H1 (cell line): ENCODE results near the gene RBM25. TPM values are rescaled to one million over a fixed set of nuclear protein-coding genes. Genes with fewer than 3 reads are reported as not detected.

Source experiments
- CTCF ChIA-PET: fragments of 300-600 bp; sonication (Branson Sonifier 250); formaldehyde crosslinking; loops from one replicate; lab custom pipeline; 2021; ENCODE audit not compliant: partially characterized antibody; lab: Charles Lee
- POLR2A ChIA-PET: fragments of 300-600 bp; sonication (Branson Sonifier 250); formaldehyde crosslinking; loops from one replicate; lab custom pipeline; 2021; ENCODE audit warnings: inconsistent platforms; ENCODE audit not compliant: partially characterized antibody; lab: Charles Lee
- DNase-seq, 2 experiments: peaks; one replicate each; pipeline versions ENCODE4 v3.0.0 to v3.0.0-alpha.2; 2010 to 2022; ENCODE audit warnings: low spot score in 2 of 2, low read depth in 1 of 2, mixed read lengths in 1 of 2
- FAIRE-seq: peaks from 2 replicates; lab custom pipeline; 2011; peaks lifted over from hg19 to GRCh38; lab: Jason Lieb, UNC
- H2AFZ ChIP-seq: 2 replicates; pipeline ENCODE4 v1.8.1; 2012; ENCODE audit warnings: low read length, inconsistent platforms
- H2AK5ac ChIP-seq: 2 replicates; pipeline ENCODE4 v1.6.1; 2013; ENCODE audit warnings: low read depth, low read length
- H2BK120ac ChIP-seq: replicated peaks from 2 replicates; pipeline ENCODE3; 2013; ENCODE audit warnings: low read depth, low read length, inconsistent platforms
- H2BK12ac ChIP-seq: 2 replicates; pipeline ENCODE4 v1.6.1; 2013; ENCODE audit warnings: low read depth, low read length
- H2BK15ac ChIP-seq: 2 replicates; pipeline ENCODE4 v1.6.1; 2013; ENCODE audit warnings: low read length
- H2BK20ac ChIP-seq: 2 replicates; pipeline ENCODE4 v1.6.1; 2013; ENCODE audit warnings: low read length
- H2BK5ac ChIP-seq: 2 replicates; pipeline ENCODE4 v1.6.1; 2013; ENCODE audit warnings: low read depth, low read length
- H3K14ac ChIP-seq: 2 replicates; pipeline ENCODE4 v1.6.1; 2013; ENCODE audit warnings: inconsistent platforms; ENCODE audit not compliant: insufficient read length
- H3K18ac ChIP-seq: 2 replicates; pipeline ENCODE4 v1.6.1; 2013; ENCODE audit warnings: low read length; ENCODE audit errors: extremely low read depth
- H3K23ac ChIP-seq: 2 replicates; pipeline ENCODE4 v1.6.1; 2013; ENCODE audit warnings: inconsistent platforms; ENCODE audit not compliant: insufficient read length
- H3K23me2 ChIP-seq: 2 replicates; pipeline ENCODE4 v1.6.1; 2013; ENCODE audit warnings: low read depth, low read length
- H3K27ac ChIP-seq: 2 replicates; pipeline ENCODE4 v1.6.1; 2011; ENCODE audit warnings: low read depth, low read length, inconsistent platforms
- H3K27me3 ChIP-seq, 4 experiments: replicated peaks in 1 of 4; 1 replicate in 1 of 4; 2 replicates in 3 of 4; pipeline versions ENCODE4 v1.6.1 to v1.8.1; 2011 to 2013; ENCODE audit warnings: low read length in 3 of 4, mild to moderate bottlenecking in 3 of 4, inconsistent platforms in 2 of 4, mixed read lengths in 2 of 4, moderate library complexity in 1 of 4; ENCODE audit not compliant: control insufficient read depth in 3 of 4, insufficient read depth in 3 of 4; ENCODE audit errors: extremely low read depth in 1 of 4
- H3K36me3 ChIP-seq, 4 experiments: 2 replicates each; pipeline versions ENCODE4 v1.6.1 to v1.8.1; 2011 to 2013; ENCODE audit warnings: mild to moderate bottlenecking in 4 of 4, low read length in 3 of 4, moderate library complexity in 2 of 4, control low read depth in 1 of 4, inconsistent platforms in 1 of 4; ENCODE audit not compliant: insufficient read depth in 4 of 4, control insufficient read depth in 2 of 4
- H3K4ac ChIP-seq: replicated peaks from 2 replicates; pipeline ENCODE3; 2013; ENCODE audit warnings: low read length, low read depth, mixed read lengths, inconsistent platforms; ENCODE audit not compliant: insufficient read length
- H3K4me1 ChIP-seq, 4 experiments: replicated peaks in 1 of 4; 1 replicate in 1 of 4; 2 replicates in 3 of 4; pipeline versions ENCODE4 v1.6.1 to v1.8.1; 2011 to 2013; ENCODE audit warnings: low read length in 3 of 4, inconsistent platforms in 2 of 4, mixed read lengths in 1 of 4; ENCODE audit not compliant: insufficient read depth in 4 of 4, control insufficient read depth in 3 of 4
- H3K4me2 ChIP-seq, 2 experiments: 2 replicates each; pipeline versions ENCODE4 v1.6.1 to v1.8.1; 2011 to 2013; ENCODE audit warnings: low read depth in 2 of 2, low read length in 2 of 2, control low read depth in 1 of 2, inconsistent platforms in 1 of 2, mild to moderate bottlenecking in 1 of 2; ENCODE audit not compliant: insufficient read depth in 1 of 2
- H3K4me3 ChIP-seq, 4 experiments: fragments of 200-600, 300-600 bp in 1 of 4; sonication (generic), shearing (Covaris generic), sonication (Bioruptor Twin) in 1 of 4; 2 replicates each; pipeline versions ENCODE4 v1.5.1 to v1.8.1; 2011 to 2016; ENCODE audit warnings: low read length in 4 of 4, low read depth in 3 of 4, control low read depth in 2 of 4, inconsistent platforms in 2 of 4, mild to moderate bottlenecking in 2 of 4, mixed read lengths in 1 of 4, moderate library complexity in 1 of 4; ENCODE audit not compliant: insufficient read depth in 2 of 4; ENCODE audit errors: extremely low read depth in 1 of 4
- H3K56ac ChIP-seq: replicated peaks from 2 replicates; pipeline ENCODE3; 2013; ENCODE audit warnings: low read depth, mild to moderate bottlenecking, mixed read lengths, low read length, inconsistent platforms; ENCODE audit not compliant: insufficient read length
- H3K79me1 ChIP-seq: 2 replicates; pipeline ENCODE4 v1.6.1; 2013; ENCODE audit warnings: low read depth, low read length, control low read depth
- H3K79me2 ChIP-seq, 2 experiments: 2 replicates each; pipeline versions ENCODE4 v1.6.1 to v1.8.1; 2012 to 2013; ENCODE audit warnings: low read length in 2 of 2, mild to moderate bottlenecking in 2 of 2, inconsistent platforms in 1 of 2; ENCODE audit not compliant: insufficient read depth in 2 of 2, control insufficient read depth in 1 of 2
- H3K9ac ChIP-seq, 4 experiments: replicated peaks in 1 of 4; 1 replicate in 1 of 4; 2 replicates in 3 of 4; pipeline versions ENCODE4 v1.6.1 to v1.8.1; 2011 to 2013; ENCODE audit warnings: low read depth in 3 of 4, low read length in 3 of 4, control low read depth in 2 of 4, mild to moderate bottlenecking in 2 of 4, moderate library complexity in 2 of 4, inconsistent platforms in 1 of 4; ENCODE audit errors: extremely low read depth in 1 of 4
- H3K9me3 ChIP-seq, 2 experiments: 2 replicates each; pipeline versions ENCODE4 v1.6.1 to v1.8.1; 2012 to 2013; ENCODE audit warnings: mild to moderate bottlenecking in 2 of 2, moderate library complexity in 2 of 2, control low read depth in 1 of 2, inconsistent platforms in 1 of 2, low read depth in 1 of 2, low read length in 1 of 2, mixed read lengths in 1 of 2; ENCODE audit not compliant: insufficient read depth in 2 of 2
- H4K20me1 ChIP-seq, 2 experiments: replicated peaks in 1 of 2; 2 replicates each; pipeline versions ENCODE3 to v1.8.1; 2011 to 2013; ENCODE audit warnings: inconsistent platforms in 2 of 2, low read length in 2 of 2, mild to moderate bottlenecking in 1 of 2; ENCODE audit not compliant: insufficient read depth in 2 of 2, control insufficient read depth in 1 of 2
- H4K5ac ChIP-seq: 2 replicates; pipeline ENCODE4 v1.6.1; 2013; ENCODE audit warnings: low read length, low read depth, mixed read lengths, inconsistent platforms; ENCODE audit not compliant: insufficient read length
- H4K8ac ChIP-seq: 2 replicates; pipeline ENCODE4 v1.8.0; 2013; ENCODE audit warnings: mild to moderate bottlenecking, moderate library complexity, low read length, inconsistent platforms; ENCODE audit not compliant: insufficient read depth; ENCODE audit errors: extremely low read depth
- H4K91ac ChIP-seq: replicated peaks from 2 replicates; pipeline ENCODE3; 2013; ENCODE audit warnings: low read length, mixed read lengths, inconsistent platforms; ENCODE audit not compliant: insufficient read length
- CREB1 ChIP-seq: IDR thresholded peaks from 2 replicates; pipeline ENCODE4 v1.6.1; 2012; ENCODE audit warnings: inconsistent platforms
- EGR1 ChIP-seq: IDR thresholded peaks from 2 replicates; pipeline ENCODE4 v1.6.1; 2011; ENCODE audit warnings: low read depth, low read length, borderline replicate concordance
- JUN ChIP-seq: IDR thresholded peaks from 2 replicates; pipeline ENCODE4 v1.6.1; 2011; ENCODE audit warnings: low read depth, mild to moderate bottlenecking, improper control_type of control experiment, low read length
- KDM1A ChIP-seq: fragments of 200-600, 300-600 bp; sonication (generic); IDR thresholded peaks from 2 replicates; pipeline ENCODE4 v1.7.1; 2016; ENCODE audit warnings: mild to moderate bottlenecking, low read length, borderline replicate concordance
- NANOG ChIP-seq: IDR thresholded peaks from 2 replicates; pipeline ENCODE4 v1.6.1; 2011; ENCODE audit warnings: low read length, low read depth, mild to moderate bottlenecking, inconsistent platforms; ENCODE audit not compliant: insufficient read depth, poor library complexity, severe bottlenecking
- POU5F1 ChIP-seq: IDR thresholded peaks from 2 replicates; pipeline ENCODE4 v1.6.1; 2011; ENCODE audit warnings: low read depth, mild to moderate bottlenecking, low read length, moderate library complexity
- RAD21 ChIP-seq, 2 experiments: IDR thresholded peaks in 1 of 2; conservative IDR thresholded peaks in 1 of 2; 2 replicates each; pipeline ENCODE4 v1.6.1; 2011; ENCODE audit warnings: low read depth in 2 of 2, low read length in 2 of 2, improper control_type of control experiment in 1 of 2, inconsistent platforms in 1 of 2, mild to moderate bottlenecking in 1 of 2, moderate library complexity in 1 of 2
- RFX5 ChIP-seq: IDR thresholded peaks from 2 replicates; pipeline ENCODE4 v1.6.1; 2011; ENCODE audit warnings: low read depth, low read length, improper control_type of control experiment, borderline replicate concordance
- SP2 ChIP-seq: IDR thresholded peaks from 2 replicates; pipeline ENCODE4 v1.6.1; 2012; ENCODE audit warnings: mild to moderate bottlenecking, low read length, inconsistent platforms
- SRF ChIP-seq: IDR thresholded peaks from 2 replicates; pipeline ENCODE4 v1.6.1; 2011; ENCODE audit warnings: mild to moderate bottlenecking, low read depth, low read length, moderate library complexity
- SUZ12 ChIP-seq: fragments of 200-600 bp; sonication (generic); IDR thresholded peaks from 2 replicates; pipeline ENCODE4 v1.6.1; 2012; ENCODE audit warnings: mild to moderate bottlenecking, inconsistent platforms, low read length, moderate library complexity, mixed read lengths
- TAF7 ChIP-seq: optimal IDR thresholded peaks from 2 replicates; pipeline ENCODE3; 2011; ENCODE audit warnings: low read depth, mild to moderate bottlenecking, inconsistent platforms, low read length, moderate library complexity, borderline replicate concordance
- TBP ChIP-seq: IDR thresholded peaks from 2 replicates; pipeline ENCODE4 v1.6.1; 2011; ENCODE audit warnings: low read depth, low read length, improper control_type of control experiment
- ZNF274 ChIP-seq: IDR thresholded peaks from 2 replicates; pipeline ENCODE4 v1.7.0; 2012; ENCODE audit warnings: low read length, borderline replicate concordance; ENCODE audit errors: extremely low read depth
- WGBS, 2 experiments: shearing (Covaris generic) in 1 of 2; methylation state at CpG; one replicate each; pipeline versions ENCODE4 v1.1.6 to v1.1.7; 2013 to 2015; ENCODE audit warnings: low lambda C conversion rate in 2 of 2, mixed read lengths in 2 of 2, inconsistent platforms in 1 of 2, low coverage in 1 of 2, missing lambda C conversion rate in 1 of 2; ENCODE audit not compliant: insufficient replicate concordance in 2 of 2, insufficient coverage in 1 of 2, insufficient read length in 1 of 2; ENCODE audit errors: extremely low coverage in 1 of 2, missing lambda C conversion rate in 1 of 2; 5-methylcytosine and 5-hydroxymethylcytosine counted together
- polyA plus RNA-seq, 7 experiments: library from polyadenylated mRNA; depleted of rRNA in 3 of 7; stranded (reverse) in 5 of 7; unstranded in 2 of 7; fragments of >200 nt in 5 of 7; fragments of 200-250 nt in 2 of 7; gene quantifications; 1 replicate in 5 of 7; 2 replicates in 1 of 7; 4 replicates in 1 of 7; pipeline versions ENCODE4 v1.2.1 to v1.2.3, GENCODE V29; 2011 to 2013; ENCODE audit warnings: missing spikeins in 2 of 7, mixed read lengths in 2 of 7
- total RNA-seq: library from RNA; stranded (reverse); fragmentation: NEBNext Ultra II Directional; extraction: Animal tissue kit (Norgen Biotek cat#: 25700); gene quantifications from 2 replicates; pipeline ENCODE4 v1.2.1, GENCODE V29; 2021

The RBM25 gene
- total and polyA plus RNA-seq, 2 of the 8 experiments (the other 6 are each of a cell fraction or from before 2014, with no cell fraction given), result 25.6 to 134 TPM

- no peaks in the 10 kb centered on the region for H3K79me2 ChIP-seq
- H3K4me2 ChIP-seq, result no peak overlapping the region
- no peak overlapping the region for H3K27ac ChIP-seq
- no peak overlapping the region for H3K14ac ChIP-seq
- WGBS, 2 experiments, result 73% methylated on average over 2 of the region's 2 CpGs; no CpG with 5 or more reads in 1 of the 2 experiments
- no peak overlapping the region for H2AK5ac ChIP-seq
- POLR2A ChIA-PET, result interaction anchor here (1.3 kb wide), 1 partner anchor 45 kb away, joined by 3 read pairs; no protein-coding TSS in a partner anchor
- CTCF ChIA-PET, result interaction anchor here (0.6 to 1.1 kb wide), 2 partner anchors 34 to 92 kb away, joined by 3 read pairs; no protein-coding TSS in a partner anchor
- no peaks in the 10 kb centered on the region for H3K23me2 ChIP-seq
- H4K5ac ChIP-seq, result no peak overlapping the region
- H3K18ac ChIP-seq, result no peak overlapping the region
- H3K27me3 ChIP-seq, result no peaks in the 10 kb centered on the region
- no peak for DNase-seq
- no peak overlapping the region for H4K91ac ChIP-seq
- H3K23ac ChIP-seq, result no peak overlapping the region
- H2BK120ac ChIP-seq, result no peak overlapping the region
- no peaks in the 10 kb centered on the region for H3K4me1 ChIP-seq
- H4K8ac ChIP-seq, result no peak overlapping the region
- H2BK5ac ChIP-seq, result no peak overlapping the region
- H3K9me3 ChIP-seq, result no peaks in the 10 kb centered on the region
- H2AFZ ChIP-seq, result no peak overlapping the region
- FAIRE-seq, result no peak
- H3K4me3 ChIP-seq, result no peak overlapping the region
- no peak overlapping the region for H2BK15ac ChIP-seq
- no peak overlapping the region for H3K4ac ChIP-seq
- H2BK20ac ChIP-seq, result no peak overlapping the region
- no peak overlapping the region for H3K56ac ChIP-seq
- peaks cover 0 to 4% (median 0%) of the 10 kb centered on the region in 4 experiments; a peak in 2 of 8 replicates for H3K36me3 ChIP-seq
- no peaks in the 10 kb centered on the region for H4K20me1 ChIP-seq
- no peak overlapping the region for H3K9ac ChIP-seq
- H3K79me1 ChIP-seq, result peaks cover 2% of the 10 kb centered on the region; the same call in 1 of the 2 replicates
- no peak overlapping the region for H2BK12ac ChIP-seq
- TF ChIP-seq SUZ12, result no peak
- TF ChIP-seq CREB1, result no peak
- TF ChIP-seq NANOG, result no peak
- TF ChIP-seq TAF7, result no peak
- TF ChIP-seq RAD21 (IDR thresholded peaks at IDR 0.05 in 1 of 2, conservative IDR thresholded peaks at IDR 0.05 in 1 of 2; ENCODE audit: low read depth in 2 of 2, low read length in 2 of 2), result no peak
- no peak for TF ChIP-seq ZNF274
- TF ChIP-seq RFX5, result no peak
- TF ChIP-seq SP2, result no peak
- no peak for TF ChIP-seq EGR1
- TF ChIP-seq TBP, result no peak
- TF ChIP-seq POU5F1, result no peak
- no peak for TF ChIP-seq JUN
- no peak for TF ChIP-seq SRF
- TF ChIP-seq KDM1A, result no peak
Observed at GRCh38 chr14:73014105-73014504, 44.2 kb upstream of the RBM25 start.
